Liver (tissue), 9 donors: ENCODE data around the gene CHST4. TPM values are rescaled to one million over a fixed set of nuclear protein-coding genes. Genes with fewer than 3 reads are reported as not detected.

ENCODE experiments used
- DNase-seq: peaks from one replicate; pipeline ENCODE4 v3.0.0-alpha.2; 2017; ENCODE audit warnings: low spot score
- H3K27ac ChIP-seq, 2 donors: one replicate each; pipeline ENCODE4 v1.7.0; 2013; ENCODE audit warnings: inconsistent platforms in 2 of 2, low read length in 2 of 2, control low read depth in 1 of 2, low read depth in 1 of 2, mild to moderate bottlenecking in 1 of 2
- H3K27me3 ChIP-seq, 4 donors: one replicate each; pipeline versions ENCODE4 v1.6.1 to v1.7.0; 2013; ENCODE audit warnings: low read length in 3 of 4, inconsistent platforms in 1 of 4, mild to moderate bottlenecking in 1 of 4, moderate library complexity in 1 of 4; ENCODE audit not compliant: control insufficient read depth in 4 of 4, insufficient read depth in 4 of 4
- H3K36me3 ChIP-seq, 4 donors: one replicate each; pipeline versions ENCODE4 v1.6.1 to v1.7.0; 2013; ENCODE audit warnings: low read length in 3 of 4, mild to moderate bottlenecking in 3 of 4, low read depth in 1 of 4, moderate library complexity in 1 of 4; ENCODE audit not compliant: control insufficient read depth in 4 of 4, insufficient read depth in 3 of 4
- H3K4me1 ChIP-seq, 4 donors: one replicate each; pipeline versions ENCODE4 v1.6.1 to v1.7.0; 2013; ENCODE audit warnings: low read length in 3 of 4, mild to moderate bottlenecking in 3 of 4, moderate library complexity in 1 of 4; ENCODE audit not compliant: control insufficient read depth in 4 of 4, insufficient read depth in 4 of 4
- H3K4me3 ChIP-seq, 3 donors: one replicate each; pipeline versions ENCODE4 v1.6.1 to v1.7.0; 2013; ENCODE audit warnings: low read length in 3 of 3, control low read depth in 1 of 3, low read depth in 1 of 3, mild to moderate bottlenecking in 1 of 3
- H3K9ac ChIP-seq, 2 donors: one replicate each; pipeline ENCODE4 v1.7.0; 2013; ENCODE audit warnings: low read length in 2 of 2, mild to moderate bottlenecking in 2 of 2, moderate library complexity in 2 of 2, control low read depth in 1 of 2, low read depth in 1 of 2
- H3K9me3 ChIP-seq, 4 donors: one replicate each; pipeline versions ENCODE4 v1.6.1 to v1.7.0; 2013; ENCODE audit warnings: low read length in 3 of 4; ENCODE audit not compliant: control insufficient read depth in 4 of 4
- EGR1 ChIP-seq, 2 donors: IDR thresholded peaks; 2 replicates each; pipeline ENCODE4 v1.6.1; 2016 to 2018; ENCODE audit warnings: antibody characterized with exemption in 2 of 2, low read depth in 2 of 2
- FOXA1 ChIP-seq: IDR thresholded peaks from 2 replicates; pipeline ENCODE4 v1.6.1; 2016; ENCODE audit warnings: antibody characterized with exemption
- FOXA2 ChIP-seq: IDR thresholded peaks from 2 replicates; pipeline ENCODE4 v1.6.1; 2016; ENCODE audit warnings: antibody characterized with exemption
- GABPA ChIP-seq, 2 donors: IDR thresholded peaks in 1 of 2; conservative IDR thresholded peaks in 1 of 2; 2 replicates each; pipeline ENCODE4 v1.6.1; 2016; ENCODE audit warnings: antibody characterized with exemption in 2 of 2, mild to moderate bottlenecking in 1 of 2, moderate library complexity in 1 of 2
- HNF4A ChIP-seq, 2 donors: conservative IDR thresholded peaks; 2 replicates each; pipeline ENCODE4 v1.6.1; 2016; ENCODE audit warnings: antibody characterized with exemption in 2 of 2, mild to moderate bottlenecking in 2 of 2
- HNF4G ChIP-seq: IDR thresholded peaks from 2 replicates; pipeline ENCODE4 v1.6.1; 2016; ENCODE audit warnings: antibody characterized with exemption
- JUND ChIP-seq, 2 donors: IDR thresholded peaks; 2 replicates each; pipeline ENCODE4 v1.6.1; 2016; ENCODE audit warnings: antibody characterized with exemption in 2 of 2
- NR2F2 ChIP-seq: IDR thresholded peaks from 2 replicates; pipeline ENCODE4 v1.6.1; 2016; ENCODE audit warnings: antibody characterized with exemption
- RAD21 ChIP-seq, 2 donors: IDR thresholded peaks; 2 replicates each; pipeline ENCODE4 v1.6.1; 2016; ENCODE audit warnings: antibody characterized with exemption in 2 of 2, mild to moderate bottlenecking in 2 of 2
- RXRA ChIP-seq, 2 donors: IDR thresholded peaks; 2 replicates each; pipeline ENCODE4 v1.6.1; 2017 to 2018; ENCODE audit warnings: antibody characterized with exemption in 2 of 2, mild to moderate bottlenecking in 1 of 2
- SP1 ChIP-seq: IDR thresholded peaks from 2 replicates; pipeline ENCODE4 v1.6.1; 2018; ENCODE audit warnings: antibody characterized with exemption, mild to moderate bottlenecking
- TAF1 ChIP-seq: conservative IDR thresholded peaks from 2 replicates; pipeline ENCODE4 v1.6.1; 2016; ENCODE audit warnings: antibody characterized with exemption, mild to moderate bottlenecking
- YY1 ChIP-seq: IDR thresholded peaks from 2 replicates; pipeline ENCODE4 v1.6.1; 2016; ENCODE audit warnings: antibody characterized with exemption, mild to moderate bottlenecking
- WGBS: extraction: QIAGEN DNeasy Blood & Tissue Kit; methylation state at CpG from one replicate; pipeline ENCODE4 v1.1.7; 2013; 5-methylcytosine and 5-hydroxymethylcytosine counted together
- polyA plus RNA-seq, 2 donors: library from polyadenylated mRNA; stranded (reverse) in 1 of 2; unstranded in 1 of 2; fragments of 200-250 nt in 1 of 2; fragments of >200 nt in 1 of 2; fragmentation: Nextera tagmentation in 1 of 2; extraction: Ambion mirVana in 1 of 2; gene quantifications; one replicate each; pipeline versions ENCODE4 v1.2.1 to v1.2.3, GENCODE V29; 2013 to 2015
- total RNA-seq, 2 donors: library from RNA; depleted of rRNA; stranded (reverse); fragments of >200 nt; gene quantifications; one replicate each; pipeline ENCODE4 v1.2.3, GENCODE V29; 2014
- TF ChIP-seq, protein P1 (sequence below): IDR thresholded peaks from 2 replicates; pipeline ENCODE4 v1.6.1; 2016; ENCODE audit warnings: antibody characterized with exemption, mild to moderate bottlenecking
- TF ChIP-seq, protein P2 (sequence below): IDR thresholded peaks from 2 replicates; pipeline ENCODE4 v1.6.1; 2016; ENCODE audit warnings: antibody characterized with exemption
- TF ChIP-seq, protein P3 (sequence below): fragments of 150-350 bp; IDR thresholded peaks from 2 replicates; pipeline ENCODE4 v1.5.1; 2017; ENCODE audit warnings: improper control_type of control experiment, low read depth, low read length; ENCODE audit not compliant: missing input control
- TF ChIP-seq, protein P4 (sequence below): IDR thresholded peaks from 2 replicates; pipeline ENCODE4 v1.6.1; 2016; ENCODE audit warnings: antibody characterized with exemption
- TF ChIP-seq, protein P5 (sequence below): IDR thresholded peaks from 2 replicates; pipeline ENCODE4 v1.6.1; 2016; ENCODE audit warnings: antibody characterized with exemption
- donor health status: healthy.
- donor health status: healthy.
- donor health status: healthy.
- donor health status: healthy.
- donor health status: healthy.

Gene CHST4
- total and polyA plus RNA-seq, 4 donors, result 0.09 to 14.3 (median 7.1) TPM

DNA sequence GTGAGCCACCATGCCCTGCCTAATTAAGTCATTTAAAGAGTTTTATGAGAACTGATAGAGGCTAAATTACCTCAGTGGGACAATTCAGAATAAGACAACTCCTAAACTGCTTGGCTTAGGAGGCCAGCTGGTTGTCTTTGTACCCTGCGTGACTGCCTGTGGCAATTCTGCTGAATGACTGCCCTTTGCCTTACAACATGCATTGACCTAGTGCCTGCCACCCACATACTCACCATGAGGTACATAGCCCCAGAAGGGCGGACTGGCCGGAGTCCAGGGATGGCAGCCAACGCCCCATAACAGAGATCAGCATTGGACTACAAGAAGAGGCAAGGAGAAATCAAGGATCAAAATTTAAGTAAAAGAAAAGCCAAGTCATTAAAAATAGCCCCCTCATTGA is 43.4 kb downstream of the CHST4 start (continued):
- no peak for TF ChIP-seq GABPA (IDR thresholded peaks at IDR 0.05 in 1 of 2, conservative IDR thresholded peaks at IDR 0.05 in 1 of 2)

DNA sequence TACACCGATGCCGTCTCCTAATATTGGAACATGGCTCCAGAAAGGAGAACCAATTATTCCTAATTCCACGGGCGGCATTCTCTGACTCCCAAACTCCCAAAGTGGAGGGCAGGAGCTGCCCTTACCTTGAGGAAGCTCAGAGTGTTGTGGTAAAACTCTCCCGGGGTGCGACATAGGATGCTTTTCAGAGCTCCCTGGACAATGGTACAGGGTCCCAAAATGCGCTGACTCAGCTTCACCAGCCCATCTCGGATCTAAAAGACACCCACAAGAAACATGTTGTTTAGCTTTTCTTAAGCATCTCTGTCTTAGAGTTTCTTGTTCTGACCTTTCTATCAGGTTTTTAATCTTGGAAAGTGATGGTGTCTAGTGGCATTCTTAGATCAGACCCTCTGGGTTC is 43.9 kb downstream of the CHST4 start:
- Histone ChIP-seq H3K27me3 (no peaks in the 10 kb centered on the region), H3K27ac (peak overlapping the region; percentile 94 to 95), H3K9ac (peak overlapping the region in 1 of 2 donors; percentile 36), H3K4me3 (no peak overlapping the region), H3K4me1 (peaks cover 0 to 69% (median 31%) of the 10 kb centered on the region in 4 donors), H3K36me3 (peaks cover 0 to 40% (median 15%) of the 10 kb centered on the region in 4 donors), H3K9me3 (no peaks in the 10 kb centered on the region)
- 62% methylated on average over 8 of the region's 8 CpGs for WGBS
- no peak for TF ChIP-seq YY1
- TF ChIP-seq TAF1, result no peak
- TF ChIP-seq NR2F2, result no peak
- TF ChIP-seq EGR1 (IDR thresholded peaks at IDR 0.05; ENCODE audit: low read depth in 2 of 2), result no peak
- TF ChIP-seq FOXA2, result no peak
- no peak for TF ChIP-seq JUND (IDR thresholded peaks at IDR 0.05)
- TF ChIP-seq RAD21 (IDR thresholded peaks at IDR 0.05), result no peak
- no peak for TF ChIP-seq FOXA1
- TF ChIP-seq GABPA (IDR thresholded peaks at IDR 0.05 in 1 of 2, conservative IDR thresholded peaks at IDR 0.05 in 1 of 2), result no peak
- TF ChIP-seq, protein P1, sequence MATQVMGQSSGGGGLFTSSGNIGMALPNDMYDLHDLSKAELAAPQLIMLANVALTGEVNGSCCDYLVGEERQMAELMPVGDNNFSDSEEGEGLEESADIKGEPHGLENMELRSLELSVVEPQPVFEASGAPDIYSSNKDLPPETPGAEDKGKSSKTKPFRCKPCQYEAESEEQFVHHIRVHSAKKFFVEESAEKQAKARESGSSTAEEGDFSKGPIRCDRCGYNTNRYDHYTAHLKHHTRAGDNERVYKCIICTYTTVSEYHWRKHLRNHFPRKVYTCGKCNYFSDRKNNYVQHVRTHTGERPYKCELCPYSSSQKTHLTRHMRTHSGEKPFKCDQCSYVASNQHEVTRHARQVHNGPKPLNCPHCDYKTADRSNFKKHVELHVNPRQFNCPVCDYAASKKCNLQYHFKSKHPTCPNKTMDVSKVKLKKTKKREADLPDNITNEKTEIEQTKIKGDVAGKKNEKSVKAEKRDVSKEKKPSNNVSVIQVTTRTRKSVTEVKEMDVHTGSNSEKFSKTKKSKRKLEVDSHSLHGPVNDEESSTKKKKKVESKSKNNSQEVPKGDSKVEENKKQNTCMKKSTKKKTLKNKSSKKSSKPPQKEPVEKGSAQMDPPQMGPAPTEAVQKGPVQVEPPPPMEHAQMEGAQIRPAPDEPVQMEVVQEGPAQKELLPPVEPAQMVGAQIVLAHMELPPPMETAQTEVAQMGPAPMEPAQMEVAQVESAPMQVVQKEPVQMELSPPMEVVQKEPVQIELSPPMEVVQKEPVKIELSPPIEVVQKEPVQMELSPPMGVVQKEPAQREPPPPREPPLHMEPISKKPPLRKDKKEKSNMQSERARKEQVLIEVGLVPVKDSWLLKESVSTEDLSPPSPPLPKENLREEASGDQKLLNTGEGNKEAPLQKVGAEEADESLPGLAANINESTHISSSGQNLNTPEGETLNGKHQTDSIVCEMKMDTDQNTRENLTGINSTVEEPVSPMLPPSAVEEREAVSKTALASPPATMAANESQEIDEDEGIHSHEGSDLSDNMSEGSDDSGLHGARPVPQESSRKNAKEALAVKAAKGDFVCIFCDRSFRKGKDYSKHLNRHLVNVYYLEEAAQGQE, result no peak
- TF ChIP-seq SP1, result no peak
- no peak for TF ChIP-seq HNF4A (conservative IDR thresholded peaks at IDR 0.05)
- TF ChIP-seq, protein P2, sequence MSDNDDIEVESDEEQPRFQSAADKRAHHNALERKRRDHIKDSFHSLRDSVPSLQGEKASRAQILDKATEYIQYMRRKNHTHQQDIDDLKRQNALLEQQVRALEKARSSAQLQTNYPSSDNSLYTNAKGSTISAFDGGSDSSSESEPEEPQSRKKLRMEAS, result no peak
- TF ChIP-seq RXRA (IDR thresholded peaks at IDR 0.05), result no peak
- TF ChIP-seq, protein P3, sequence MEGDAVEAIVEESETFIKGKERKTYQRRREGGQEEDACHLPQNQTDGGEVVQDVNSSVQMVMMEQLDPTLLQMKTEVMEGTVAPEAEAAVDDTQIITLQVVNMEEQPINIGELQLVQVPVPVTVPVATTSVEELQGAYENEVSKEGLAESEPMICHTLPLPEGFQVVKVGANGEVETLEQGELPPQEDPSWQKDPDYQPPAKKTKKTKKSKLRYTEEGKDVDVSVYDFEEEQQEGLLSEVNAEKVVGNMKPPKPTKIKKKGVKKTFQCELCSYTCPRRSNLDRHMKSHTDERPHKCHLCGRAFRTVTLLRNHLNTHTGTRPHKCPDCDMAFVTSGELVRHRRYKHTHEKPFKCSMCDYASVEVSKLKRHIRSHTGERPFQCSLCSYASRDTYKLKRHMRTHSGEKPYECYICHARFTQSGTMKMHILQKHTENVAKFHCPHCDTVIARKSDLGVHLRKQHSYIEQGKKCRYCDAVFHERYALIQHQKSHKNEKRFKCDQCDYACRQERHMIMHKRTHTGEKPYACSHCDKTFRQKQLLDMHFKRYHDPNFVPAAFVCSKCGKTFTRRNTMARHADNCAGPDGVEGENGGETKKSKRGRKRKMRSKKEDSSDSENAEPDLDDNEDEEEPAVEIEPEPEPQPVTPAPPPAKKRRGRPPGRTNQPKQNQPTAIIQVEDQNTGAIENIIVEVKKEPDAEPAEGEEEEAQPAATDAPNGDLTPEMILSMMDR, result no peak
- TF ChIP-seq HNF4G, result no peak
- TF ChIP-seq, protein P4, sequence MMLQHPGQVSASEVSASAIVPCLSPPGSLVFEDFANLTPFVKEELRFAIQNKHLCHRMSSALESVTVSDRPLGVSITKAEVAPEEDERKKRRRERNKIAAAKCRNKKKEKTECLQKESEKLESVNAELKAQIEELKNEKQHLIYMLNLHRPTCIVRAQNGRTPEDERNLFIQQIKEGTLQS, result no peak
- TF ChIP-seq, protein P5, sequence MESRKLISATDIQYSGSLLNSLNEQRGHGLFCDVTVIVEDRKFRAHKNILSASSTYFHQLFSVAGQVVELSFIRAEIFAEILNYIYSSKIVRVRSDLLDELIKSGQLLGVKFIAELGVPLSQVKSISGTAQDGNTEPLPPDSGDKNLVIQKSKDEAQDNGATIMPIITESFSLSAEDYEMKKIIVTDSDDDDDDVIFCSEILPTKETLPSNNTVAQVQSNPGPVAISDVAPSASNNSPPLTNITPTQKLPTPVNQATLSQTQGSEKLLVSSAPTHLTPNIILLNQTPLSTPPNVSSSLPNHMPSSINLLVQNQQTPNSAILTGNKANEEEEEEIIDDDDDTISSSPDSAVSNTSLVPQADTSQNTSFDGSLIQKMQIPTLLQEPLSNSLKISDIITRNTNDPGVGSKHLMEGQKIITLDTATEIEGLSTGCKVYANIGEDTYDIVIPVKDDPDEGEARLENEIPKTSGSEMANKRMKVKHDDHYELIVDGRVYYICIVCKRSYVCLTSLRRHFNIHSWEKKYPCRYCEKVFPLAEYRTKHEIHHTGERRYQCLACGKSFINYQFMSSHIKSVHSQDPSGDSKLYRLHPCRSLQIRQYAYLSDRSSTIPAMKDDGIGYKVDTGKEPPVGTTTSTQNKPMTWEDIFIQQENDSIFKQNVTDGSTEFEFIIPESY, result no peak
- DNase-seq, result no peak
